SH-SY5Y (cell line): Measurements from ENCODE around the gene PEX16.

Experiments
- GATA2 ChIP-seq: IDR thresholded peaks from 2 replicates; pipeline ENCODE4 v1.6.1; 2011; ENCODE audit warnings: mild to moderate bottlenecking, low read depth, low read length
- GATA3 ChIP-seq: IDR thresholded peaks from 2 replicates; pipeline ENCODE4 v1.6.1; 2011; ENCODE audit warnings: low read depth, mild to moderate bottlenecking, low read length, moderate library complexity

- TF ChIP-seq GATA2 (no peak), GATA3 (no peak)
These were observed 11.9 kb upstream of the PEX16 start for GRCh38 chr11:45929486-45930030.
